Neural crest cell (in vitro differentiated cells): ENCODE data around the gene GREM2. TPM values are rescaled to one million over a fixed set of nuclear protein-coding genes. Genes with fewer than 3 reads are reported as not detected.

ENCODE experiments used
- DNase-seq: peaks from one replicate; pipeline ENCODE4 v3.0.0; 2021; ENCODE audit warnings: low read depth, mixed read lengths, low spot score
- H3K27ac Mint-ChIP-seq: one replicate; pipeline ENCODE4 v1.8.0; 2021; ENCODE audit warnings: mild to moderate bottlenecking, mixed read lengths; ENCODE audit not compliant: unreplicated experiment
- H3K27me3 Mint-ChIP-seq: 2 replicates; pipeline ENCODE4 v1.8.0; 2021; ENCODE audit warnings: low read depth, mild to moderate bottlenecking, mixed read lengths
- H3K36me3 Mint-ChIP-seq: 2 replicates; pipeline ENCODE4 v1.8.0; 2021; ENCODE audit warnings: low read depth, mild to moderate bottlenecking, mixed read lengths
- H3K4me1 Mint-ChIP-seq: 2 replicates; pipeline ENCODE4 v1.8.0; 2021; ENCODE audit warnings: mixed read lengths
- H3K4me3 Mint-ChIP-seq: one replicate; pipeline ENCODE4 v1.8.0; 2021; ENCODE audit warnings: mild to moderate bottlenecking, mixed read lengths
- H3K9me3 Mint-ChIP-seq: 2 replicates; pipeline ENCODE4 v1.8.0; 2021; ENCODE audit warnings: mixed read lengths
- CTCF ChIP-seq: fragments of 200-600 bp; sonication (generic); conservative IDR thresholded peaks from 2 replicates; pipeline ENCODE4 v1.5.0; 2021; ENCODE audit warnings: antibody characterized with exemption, mild to moderate bottlenecking
- total RNA-seq: library from RNA; stranded (reverse); gene quantifications from 2 replicates; pipeline ENCODE4 v1.2.1, GENCODE V29; 2021

Gene GREM2
- total RNA-seq, 1 donor from 2014 or later, result 2.3 TPM

DNA sequence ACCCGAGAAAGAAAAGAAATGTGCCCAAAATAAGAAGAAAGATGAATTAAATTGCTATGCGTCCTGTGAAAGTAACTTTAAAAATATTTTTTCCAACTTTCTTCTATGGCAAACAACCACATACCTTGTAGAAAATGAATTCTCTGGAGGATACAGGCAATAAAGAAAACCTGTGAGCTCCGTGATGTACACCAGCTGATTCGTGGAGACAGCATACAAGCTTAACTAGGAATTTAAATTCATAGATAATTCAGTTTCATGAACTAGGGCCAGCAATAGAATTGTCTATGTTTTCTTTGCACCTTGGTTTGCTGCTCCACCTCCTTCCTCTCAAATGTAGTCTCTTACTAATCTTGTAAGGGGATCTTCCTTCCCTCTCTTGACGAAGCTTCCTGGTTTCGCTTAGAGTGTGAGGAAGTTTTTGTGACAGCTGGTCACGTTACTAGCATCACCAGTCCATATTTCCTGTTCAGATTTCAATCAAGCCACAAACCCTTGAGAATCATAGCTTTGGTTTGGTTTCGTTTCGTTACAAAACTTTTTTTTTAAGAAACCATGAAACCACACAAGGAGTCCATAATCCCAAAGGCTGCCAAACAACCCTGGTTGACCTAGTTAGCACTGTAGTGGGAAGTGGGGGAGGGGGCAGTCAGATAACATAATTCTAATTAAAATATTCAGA, 35.8 kb downstream of the GREM2 start:
- no peak for TF ChIP-seq CTCF
- DNase-seq, result no peak
- no peak overlapping the region for H3K27ac Mint-ChIP-seq
- H3K4me3 Mint-ChIP-seq, result no peak overlapping the region
- H3K4me1 Mint-ChIP-seq, result no peaks in the 10 kb centered on the region
- H3K27me3 Mint-ChIP-seq, result no peaks in the 10 kb centered on the region
- H3K9me3 Mint-ChIP-seq, result no peaks in the 10 kb centered on the region
- H3K36me3 Mint-ChIP-seq, result no peaks in the 10 kb centered on the region

- Mint-ChIP-seq H3K36me3 (no peaks in the 10 kb centered on the region), H3K27me3 (no peaks in the 10 kb centered on the region), H3K4me1 (no peaks in the 10 kb centered on the region), H3K27ac (no peak overlapping the region), H3K9me3 (no peaks in the 10 kb centered on the region), H3K4me3 (no peak overlapping the region)
- TF ChIP-seq CTCF, result no peak
- no peak for DNase-seq
Measured at GRCh38 chr1:240572328-240572727, 39.6 kb downstream of the GREM2 start.

- H3K27ac Mint-ChIP-seq, result no peak overlapping the region
- no peak for DNase-seq
- TF ChIP-seq CTCF, result no peak
- H3K4me3 Mint-ChIP-seq, result no peak overlapping the region
- H3K9me3 Mint-ChIP-seq, result no peaks in the 10 kb centered on the region
- no peaks in the 10 kb centered on the region for H3K4me1 Mint-ChIP-seq
- no peaks in the 10 kb centered on the region for H3K36me3 Mint-ChIP-seq
- H3K27me3 Mint-ChIP-seq, result no peaks in the 10 kb centered on the region
Measured at GRCh38 chr1:240571782-240572181, 40.2 kb downstream of the GREM2 start.

DNA sequence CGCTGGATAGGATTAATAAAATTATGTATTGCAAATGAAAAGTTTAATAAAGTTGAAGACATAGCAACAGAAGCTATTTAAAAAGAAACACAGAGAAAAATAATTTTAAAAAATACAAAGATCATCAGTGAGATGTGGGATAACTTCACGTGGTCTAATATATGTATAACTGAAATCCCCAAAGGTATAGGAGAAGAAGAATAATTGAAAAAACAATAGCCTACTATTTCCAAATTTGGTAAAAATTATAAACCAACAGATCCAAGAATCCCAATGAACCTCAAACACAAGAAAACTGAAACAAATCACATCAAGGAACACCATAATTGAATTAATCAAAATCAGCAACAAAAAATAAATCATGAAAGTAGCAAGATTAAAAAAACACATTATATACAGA, 44.9 kb downstream of the GREM2 start:
- Mint-ChIP-seq H3K36me3 (no peaks in the 10 kb centered on the region), H3K4me1 (no peaks in the 10 kb centered on the region), H3K9me3 (no peaks in the 10 kb centered on the region), H3K27me3 (no peaks in the 10 kb centered on the region), H3K27ac (no peak overlapping the region), H3K4me3 (no peak overlapping the region)
- no peak for TF ChIP-seq CTCF
- DNase-seq, result no peak

DNA sequence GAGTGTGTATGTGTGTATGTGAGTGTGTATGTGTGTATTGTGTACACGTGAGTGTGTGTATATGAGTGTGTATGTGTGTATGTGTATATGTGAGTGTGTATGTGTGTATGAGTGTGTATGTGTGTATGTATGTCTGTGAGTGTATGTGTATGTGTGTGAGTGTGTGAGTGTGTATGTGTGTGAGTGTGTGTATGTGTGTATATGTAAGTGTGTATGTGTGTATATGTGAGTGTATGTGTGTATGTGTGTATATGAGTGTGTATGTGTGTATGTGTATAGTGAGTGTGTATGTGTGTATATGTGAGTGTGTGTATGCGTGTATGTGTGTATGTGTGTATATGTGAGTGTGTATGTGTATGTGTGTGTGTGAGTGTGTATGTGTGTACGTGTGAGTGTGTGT, 49.2 kb downstream of the GREM2 start:
- no peak for DNase-seq
- TF ChIP-seq CTCF, result no peak
- H3K4me3 Mint-ChIP-seq, result no peak overlapping the region
- no peaks in the 10 kb centered on the region for H3K4me1 Mint-ChIP-seq
- H3K9me3 Mint-ChIP-seq, result no peaks in the 10 kb centered on the region
- no peaks in the 10 kb centered on the region for H3K27me3 Mint-ChIP-seq
- H3K36me3 Mint-ChIP-seq, result no peaks in the 10 kb centered on the region
- no peak overlapping the region for H3K27ac Mint-ChIP-seq
